Hematopoietic multipotent progenitor cell treated with erythropoietin and hydrocortisone succinate and interleukin-3 and kit ligand, for 4 days (in vitro differentiated cells): ENCODE measurements around the gene EVI5.

Source experiments
- DNase-seq: peaks from one replicate; pipeline ENCODE4 v3.0.0-alpha.2; 2015

The EVI5 gene

DNA sequence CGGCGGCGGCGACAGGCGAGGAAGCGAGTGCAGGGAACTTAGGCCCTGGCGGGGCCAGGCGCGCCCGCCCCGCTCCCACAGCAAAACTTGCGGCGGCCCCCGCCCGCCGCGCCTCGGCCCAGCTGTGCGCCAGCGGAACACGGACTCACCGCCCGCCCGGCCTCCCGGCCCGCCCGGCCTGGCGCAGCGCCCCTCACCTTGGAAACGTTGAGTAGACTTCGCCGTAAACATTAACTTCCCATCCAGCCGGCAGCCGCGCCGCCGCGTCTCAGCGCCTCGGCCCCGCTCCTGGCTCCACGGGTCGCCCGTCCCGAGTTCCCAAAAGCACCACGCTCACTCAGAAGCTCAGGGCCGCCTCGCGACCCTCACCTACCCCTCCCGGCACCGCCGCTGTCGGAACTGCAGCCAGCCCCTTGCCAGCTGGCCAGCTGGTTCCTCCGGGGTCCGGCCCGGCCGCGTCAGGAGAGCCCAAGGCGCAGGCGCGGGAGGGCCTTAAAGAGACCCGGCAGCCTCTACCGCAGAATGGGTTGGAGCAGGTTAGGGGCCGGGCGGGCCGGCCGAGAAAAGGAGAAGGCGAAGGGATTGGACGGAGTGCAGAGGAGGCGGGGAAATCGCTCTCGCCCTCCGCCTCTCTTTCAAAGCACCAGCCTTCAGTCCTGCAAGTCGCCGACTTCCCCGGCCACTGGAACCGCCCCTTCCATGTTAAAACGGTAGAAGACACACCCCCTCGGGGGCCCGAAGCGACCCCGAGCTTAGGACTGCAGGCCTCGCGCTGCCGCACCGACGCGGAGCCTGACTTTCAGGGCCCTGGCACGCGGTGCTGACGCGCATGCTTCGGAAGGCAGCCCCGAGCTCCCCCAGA lies at the start of gene EVI5:
Gene EVI5, minus strand, starts transcription at position 470 of the 862 bp plus-strand sequence. CDS start 48,562 bp downstream, outside the sequence.
- DNase-seq = peak; percentile 98

DNA sequence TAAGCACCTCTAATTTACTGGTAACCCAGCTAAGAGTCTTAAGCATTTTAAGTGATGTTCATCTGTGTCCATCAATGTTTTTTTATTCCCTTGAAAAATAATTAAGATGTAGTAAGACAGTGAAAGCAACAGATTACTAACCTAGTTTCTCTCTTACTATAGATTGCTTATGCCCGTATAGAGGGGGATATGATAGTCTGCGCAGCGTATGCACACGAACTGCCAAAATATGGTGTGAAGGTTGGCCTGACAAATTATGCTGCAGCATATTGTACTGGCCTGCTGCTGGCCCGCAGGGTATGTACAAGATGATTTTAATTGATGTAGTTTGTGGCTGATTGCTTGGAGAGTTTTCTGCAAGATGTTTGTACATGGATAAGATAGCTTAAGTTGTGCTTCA lies 49.7 kb upstream of the EVI5 start:
- no peak for DNase-seq

DNA sequence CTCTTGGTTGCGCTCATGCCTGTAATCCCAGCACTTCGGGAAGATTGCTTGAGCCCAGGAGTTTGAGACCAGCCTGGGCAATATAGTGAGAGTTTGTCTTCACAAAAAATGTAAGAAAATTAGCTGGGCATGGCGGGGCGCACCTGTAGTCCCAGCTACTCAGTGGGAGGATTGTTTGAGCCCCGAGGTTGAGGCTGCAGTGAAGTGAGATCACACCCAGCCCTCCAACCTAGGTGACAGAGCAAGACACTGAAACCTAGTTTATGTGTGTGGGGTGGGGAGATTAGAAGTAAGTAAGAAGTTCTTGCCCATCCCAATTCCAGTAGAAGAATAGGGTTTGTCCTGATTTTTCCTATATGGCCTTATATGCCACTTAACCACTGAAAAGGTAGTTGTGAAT lies 48.9 kb upstream of the EVI5 start:
- DNase-seq = no peak

DNA sequence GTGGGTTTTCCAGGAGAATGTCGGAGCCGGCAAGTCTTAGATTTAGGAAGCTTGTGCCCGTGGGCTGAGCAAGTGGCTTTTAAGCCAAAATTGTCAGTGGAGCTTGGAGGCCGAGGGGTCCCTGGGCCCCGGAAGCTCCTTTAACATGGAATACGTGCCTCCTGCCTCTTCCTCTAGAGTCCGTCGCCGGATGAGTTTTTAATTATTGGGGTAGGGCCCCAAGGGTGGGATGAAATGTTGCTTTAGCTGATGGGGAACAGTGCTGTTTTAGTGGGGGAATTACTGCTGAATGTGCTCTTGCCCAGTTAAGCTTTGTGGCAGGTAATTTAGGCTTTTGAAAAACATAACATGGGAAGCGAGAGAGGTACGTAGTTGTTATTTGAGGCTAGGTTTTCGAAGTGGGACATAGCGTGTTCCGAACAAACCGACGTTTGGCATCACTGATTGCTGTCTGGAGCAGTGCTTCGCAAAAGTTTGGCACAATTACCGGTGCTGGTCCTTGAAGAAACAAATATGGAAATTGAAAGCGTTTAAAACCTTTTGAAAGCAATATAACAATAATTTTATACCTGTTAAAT lies 47.7 kb upstream of the EVI5 start:
- no peak for DNase-seq

DNA sequence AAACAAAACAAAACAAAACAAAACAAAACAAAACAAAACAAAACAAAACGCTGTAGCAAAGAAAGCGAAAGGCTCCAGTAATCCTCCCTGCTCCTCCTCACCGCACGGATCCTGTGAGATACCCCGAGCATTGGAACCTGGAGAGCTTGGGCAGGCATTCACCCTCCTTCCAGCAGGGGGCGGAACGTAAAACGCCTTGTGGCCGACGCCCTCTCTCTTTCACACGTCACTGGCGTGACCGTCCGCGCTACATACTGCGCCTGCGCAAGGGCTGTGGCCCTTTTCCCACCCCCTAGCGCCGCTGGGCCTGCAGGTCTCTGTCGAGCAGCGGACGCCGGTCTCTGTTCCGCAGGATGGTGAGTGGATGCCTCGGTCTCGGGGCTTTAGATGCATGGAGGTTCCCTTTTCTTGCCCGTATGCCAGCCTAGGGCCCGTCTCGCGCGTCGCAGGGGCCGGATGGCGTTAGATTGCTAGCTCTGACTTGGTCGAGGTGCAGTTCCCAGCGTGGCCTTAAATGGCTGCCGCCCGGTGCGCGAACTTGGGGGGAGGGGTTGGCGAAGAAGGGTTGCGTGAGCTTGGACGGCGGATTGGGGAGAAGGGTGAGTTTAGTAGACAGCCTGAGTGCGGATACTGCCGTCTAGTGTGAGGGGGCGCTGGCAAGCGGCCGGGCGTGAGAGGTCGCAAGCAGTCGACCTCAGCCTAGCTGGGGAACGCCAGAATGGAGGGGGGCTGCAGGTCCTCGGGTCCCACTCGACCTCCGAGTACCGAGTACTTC lies 47.0 kb upstream of the EVI5 start, which contains the start of gene RPL5:
Gene RPL5, plus strand, starts transcription at position 279 of the 775 bp plus-strand sequence. Its CDS starts 75 bp downstream, at position 354.
- DNase-seq = peak; percentile 99

DNA sequence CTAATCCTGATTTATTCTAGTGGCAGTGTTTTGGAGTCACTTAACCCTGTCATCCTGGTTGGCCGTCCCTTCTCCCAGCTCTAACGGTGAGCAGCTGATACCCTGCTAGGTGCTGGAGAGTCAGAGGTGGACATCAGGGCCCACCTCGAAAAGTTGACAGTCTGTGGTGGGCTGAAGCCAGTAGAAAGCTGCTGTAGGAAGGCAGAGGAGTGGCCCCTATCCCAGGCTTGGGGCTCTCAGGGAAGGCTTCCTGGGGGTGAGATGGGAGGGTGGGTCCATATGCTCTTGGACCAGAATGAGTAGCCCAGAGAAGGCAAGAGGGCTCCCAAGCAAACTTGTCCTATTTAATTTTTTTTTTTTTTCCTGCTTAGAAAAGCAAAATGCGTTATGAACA lies 46.5 kb upstream of the EVI5 start:
- DNase-seq = no peak

DNA sequence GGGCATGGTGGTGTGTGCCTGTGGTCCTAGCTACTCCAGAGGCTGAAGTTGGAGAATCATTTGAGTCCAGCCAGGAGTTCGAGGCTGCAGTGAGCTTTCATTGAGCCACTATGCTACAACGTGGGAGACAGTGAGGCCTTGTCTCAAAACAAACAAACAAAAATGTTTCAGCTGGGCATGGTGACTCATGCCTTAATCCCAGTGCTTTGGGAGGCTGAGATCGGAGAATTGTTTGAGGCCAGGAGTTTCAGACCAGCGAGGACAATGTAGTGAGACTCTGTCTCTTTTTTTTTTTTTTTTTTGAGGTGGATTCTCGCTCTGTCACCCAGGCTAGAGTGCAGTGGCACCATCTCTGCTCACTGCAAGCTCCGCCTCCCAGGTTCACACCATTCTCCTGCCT lies 41.9 kb upstream of the EVI5 start:
- no peak for DNase-seq

DNA sequence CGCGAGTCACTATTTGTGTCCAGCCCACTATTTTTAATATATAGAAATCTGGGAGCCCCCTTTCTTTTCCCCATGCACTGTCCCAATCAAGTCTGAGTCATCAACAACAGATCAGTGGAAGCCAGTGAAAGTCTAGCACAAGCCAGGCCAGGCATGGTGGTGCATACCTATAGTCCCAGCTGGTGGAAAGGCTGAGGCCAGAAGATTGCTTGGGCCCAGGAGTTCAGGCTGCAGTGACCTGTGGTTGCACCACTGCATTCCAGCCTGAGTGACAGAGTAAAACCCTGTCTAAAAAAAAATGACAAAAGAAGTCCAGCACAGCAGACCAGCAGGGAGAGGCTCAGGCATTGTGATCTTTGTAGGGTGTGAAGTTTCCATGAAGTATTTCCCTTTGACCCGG lies 38.0 kb upstream of the EVI5 start:
- DNase-seq = no peak

DNA sequence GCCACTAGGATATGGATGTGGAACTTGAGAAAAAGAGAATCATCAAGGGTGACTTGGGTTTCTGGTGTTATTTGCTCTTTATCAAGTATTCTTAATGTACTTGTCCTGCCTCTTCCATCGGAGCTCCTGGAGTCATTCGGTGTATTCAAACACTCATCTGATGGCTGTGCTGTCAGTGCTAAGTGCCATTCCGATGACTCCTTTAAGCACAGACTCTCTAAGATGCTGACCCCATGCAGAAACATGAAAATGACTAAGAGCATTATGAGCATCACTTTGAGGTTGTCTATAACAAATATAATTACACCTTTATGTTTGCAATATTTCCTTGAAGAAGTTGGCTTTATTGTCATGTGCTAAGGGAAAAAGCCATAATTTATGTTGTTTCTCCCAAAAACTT lies 35.6 kb upstream of the EVI5 start:
- no peak for DNase-seq

DNA sequence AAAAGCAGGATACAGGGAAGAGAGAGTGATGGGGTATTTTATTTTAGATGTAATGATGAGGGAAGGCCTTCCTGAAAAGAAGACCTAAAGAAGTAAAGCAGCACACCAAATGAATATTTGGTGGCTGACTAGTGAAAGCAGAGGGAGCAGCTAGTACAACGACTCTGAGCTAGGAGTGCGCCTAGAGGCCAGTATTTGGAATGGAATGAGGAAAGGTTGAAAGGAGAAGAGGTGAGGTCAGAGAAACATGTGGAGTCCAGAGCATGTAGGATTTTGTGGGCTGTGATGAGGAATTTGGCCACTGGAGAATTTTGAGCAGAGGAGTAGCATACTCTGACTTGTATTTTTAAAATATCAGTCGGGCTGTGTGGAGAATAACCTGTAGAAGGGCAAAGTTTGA lies 35.1 kb upstream of the EVI5 start:
- DNase-seq = no peak

DNA sequence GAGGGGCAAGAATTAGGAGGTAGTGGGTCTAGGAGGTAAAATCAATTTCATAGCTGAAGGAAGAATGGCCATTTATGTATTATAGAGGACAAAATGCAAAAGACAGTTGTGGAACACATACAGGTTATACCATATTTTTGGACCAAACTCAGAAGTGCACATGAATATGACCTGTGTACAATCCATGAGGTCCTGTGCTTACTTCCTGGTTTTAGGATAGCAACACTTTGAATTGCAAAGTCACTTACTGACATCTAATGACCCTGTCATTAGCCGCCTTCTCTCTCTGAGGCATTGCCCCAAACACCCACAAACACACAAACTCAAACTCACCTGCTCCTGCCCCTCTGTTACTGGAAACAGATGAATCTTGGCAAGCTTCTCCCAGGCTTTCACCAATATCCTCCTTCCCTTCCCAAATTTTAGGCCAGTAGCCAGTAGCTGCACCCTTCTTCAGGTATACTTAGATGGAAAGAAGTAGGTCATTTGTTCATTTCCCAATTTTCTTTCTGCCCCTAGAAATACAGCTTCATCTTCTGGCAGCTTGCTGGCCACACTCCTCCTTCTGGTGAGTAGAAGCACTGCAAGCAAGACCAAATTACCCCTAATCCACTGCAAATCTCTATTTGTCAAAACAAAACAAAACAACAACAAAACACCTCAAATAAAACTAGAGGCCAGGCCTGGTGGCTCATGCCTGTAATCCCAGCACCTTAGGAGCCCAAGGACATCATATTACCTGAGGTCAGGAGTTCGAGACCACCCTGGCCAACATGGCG lies 33.3 kb upstream of the EVI5 start:
- peak; percentile 68 for DNase-seq

DNA sequence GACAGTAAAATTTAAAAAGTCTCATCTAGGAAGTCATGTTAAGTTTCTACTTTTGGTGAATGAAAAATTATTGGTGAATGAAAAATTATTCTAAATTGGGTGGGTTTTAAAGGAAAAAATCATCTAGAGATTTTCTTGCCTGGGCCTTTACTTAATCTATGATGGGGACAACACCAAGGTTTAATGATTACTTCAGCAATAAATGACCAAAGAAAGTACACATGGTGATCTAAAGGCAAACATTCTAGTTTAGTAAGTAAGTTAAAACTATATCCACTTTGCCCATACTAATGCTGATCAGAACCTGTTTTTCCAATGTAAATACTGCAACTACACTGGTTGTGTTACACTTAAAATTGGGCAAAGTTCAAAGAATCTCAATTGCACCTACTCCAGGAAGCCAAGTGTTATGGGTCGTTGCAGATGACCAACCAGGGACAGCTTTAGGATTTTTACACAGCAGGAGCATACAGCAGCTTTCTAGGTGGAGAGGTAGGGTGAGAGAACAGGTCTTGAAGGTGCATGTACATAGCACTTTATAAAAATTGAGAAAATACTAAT lies 32.3 kb upstream of the EVI5 start:
- no peak for DNase-seq

DNA sequence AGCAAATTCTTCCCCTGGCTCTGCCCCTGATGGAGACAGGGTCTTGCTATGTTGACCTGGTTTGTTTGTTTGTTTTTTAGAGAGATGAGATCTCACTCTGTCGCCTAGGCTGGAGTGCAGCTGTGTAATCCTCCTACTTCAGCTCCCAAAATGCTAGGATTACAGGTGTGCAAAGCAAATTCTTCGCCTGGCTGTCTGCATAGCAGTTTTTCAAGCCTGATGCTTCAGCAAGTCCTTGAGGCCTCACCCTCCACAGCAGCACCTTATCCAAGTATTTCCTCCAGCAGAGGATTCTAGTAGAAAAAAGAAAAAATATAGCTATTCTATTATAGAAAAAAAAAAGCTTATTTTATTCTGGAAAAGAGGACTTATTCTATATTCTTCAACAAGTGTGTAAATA lies 31.8 kb upstream of the EVI5 start:
- no peak for DNase-seq

DNA sequence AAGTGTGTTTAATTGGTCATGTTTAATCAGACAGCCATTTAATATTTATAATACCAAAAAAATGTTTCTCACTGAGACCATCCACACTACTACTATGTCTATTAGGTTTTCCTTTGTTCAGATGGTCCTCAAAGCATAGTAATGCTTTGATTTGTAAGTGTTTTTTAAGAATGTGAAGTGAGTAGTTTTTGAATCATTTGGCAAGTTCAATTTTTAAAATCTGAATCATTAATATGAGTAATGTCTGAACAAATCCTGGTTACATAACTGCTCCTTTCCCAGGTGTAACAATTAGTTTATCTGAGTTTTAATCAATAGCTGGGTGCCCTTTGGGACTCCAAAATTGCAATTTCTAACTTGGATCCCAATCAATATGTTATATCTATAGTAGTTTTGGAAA lies 23.5 kb upstream of the EVI5 start:
- no peak for DNase-seq

DNA sequence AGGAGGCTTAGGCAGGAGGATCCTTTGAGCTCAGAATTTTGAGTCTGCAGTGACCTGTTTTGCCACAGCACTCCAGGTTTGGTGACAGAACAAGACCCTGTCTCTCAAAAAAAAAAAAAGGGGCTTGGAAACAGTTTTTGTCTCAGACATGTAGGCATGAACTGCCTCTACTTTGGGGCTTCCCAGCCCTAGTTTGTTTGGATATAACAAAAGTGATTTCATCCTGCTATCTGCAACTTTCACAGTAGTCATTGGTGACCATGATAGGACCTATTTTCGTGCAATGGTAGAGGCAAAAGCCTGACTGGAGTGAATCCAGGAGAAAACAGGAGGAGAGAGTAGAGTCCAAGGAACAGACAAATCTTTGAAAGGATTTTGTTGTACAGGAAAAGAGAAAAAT lies 20.3 kb upstream of the EVI5 start:
- DNase-seq = no peak

DNA sequence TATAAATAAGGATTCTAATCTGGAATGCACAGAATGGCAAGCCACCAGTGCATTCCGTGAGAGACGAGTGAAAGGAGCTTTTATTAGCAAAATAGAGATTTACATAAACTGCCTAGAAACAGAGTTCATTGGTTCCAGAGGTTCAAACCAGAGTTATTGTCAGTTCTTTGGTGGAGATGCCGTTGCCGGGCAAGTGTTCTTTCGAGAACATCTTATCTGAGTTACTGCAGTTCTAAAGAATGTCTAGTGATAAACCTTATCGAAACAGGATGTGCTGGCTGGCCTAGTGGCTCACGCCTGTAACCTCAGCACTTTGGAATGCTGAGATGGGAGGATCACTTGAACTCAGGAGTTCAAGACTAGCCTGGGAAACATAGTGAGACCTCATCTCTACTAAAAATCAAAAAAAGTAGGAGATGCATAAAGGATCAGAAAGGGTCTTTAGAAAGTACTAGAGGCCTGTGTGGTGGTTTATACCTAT lies 19.9 kb upstream of the EVI5 start:
- DNase-seq = peak; percentile 93

DNA sequence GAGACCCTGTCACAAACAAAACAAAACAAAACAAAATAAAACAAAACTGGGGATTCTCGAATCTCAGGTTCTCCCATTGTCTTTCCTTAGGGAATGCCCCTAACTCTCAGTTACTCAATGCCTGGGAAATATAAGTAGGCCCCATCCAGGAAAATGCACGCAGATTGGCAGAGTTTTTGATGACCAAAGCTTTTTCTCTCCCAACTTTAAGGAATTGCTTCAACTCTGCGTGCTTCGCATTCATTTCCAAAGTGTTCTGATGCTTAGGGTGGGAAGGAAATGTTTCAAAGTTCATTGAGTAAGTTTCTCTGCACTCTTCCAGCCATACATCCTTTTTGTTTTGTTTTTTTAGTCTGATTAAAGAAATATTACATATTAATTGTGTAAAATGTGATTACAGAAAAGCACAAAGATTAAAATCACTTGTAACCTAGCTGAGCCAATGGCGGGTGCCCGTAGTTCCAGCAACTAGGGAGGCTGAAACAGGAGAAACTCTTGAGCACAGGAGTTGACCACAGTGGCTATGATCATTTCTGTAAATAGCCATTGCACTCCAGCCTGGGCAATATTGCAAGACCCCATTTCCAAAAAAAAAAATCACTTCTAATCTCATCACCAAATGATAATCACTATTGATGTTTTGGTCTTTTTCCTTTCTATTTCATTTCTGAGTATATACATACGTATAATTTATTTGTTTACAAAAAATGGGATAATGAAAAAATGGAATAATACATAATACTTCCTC lies 18.4 kb upstream of the EVI5 start:
- no peak for DNase-seq

DNA sequence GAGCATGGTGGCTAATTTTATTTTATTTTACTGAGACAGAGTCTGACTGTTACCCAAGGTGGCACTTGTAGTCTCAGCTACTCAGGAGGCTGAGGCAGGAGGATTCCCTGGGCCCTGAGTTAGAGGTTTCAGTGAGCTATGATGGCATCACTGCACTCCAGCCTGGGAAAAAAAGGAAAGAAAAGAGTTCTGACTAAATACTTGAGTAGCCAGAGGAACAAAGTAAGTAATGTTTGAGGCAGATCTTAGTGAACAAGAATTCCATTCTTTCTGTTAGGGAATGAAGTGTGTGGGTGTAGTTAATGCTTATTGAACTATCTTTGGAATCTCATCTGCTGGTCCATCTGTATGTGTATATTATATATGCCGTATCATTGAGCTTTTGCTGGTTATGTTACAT lies 13.1 kb upstream of the EVI5 start:
- DNase-seq = no peak

DNA sequence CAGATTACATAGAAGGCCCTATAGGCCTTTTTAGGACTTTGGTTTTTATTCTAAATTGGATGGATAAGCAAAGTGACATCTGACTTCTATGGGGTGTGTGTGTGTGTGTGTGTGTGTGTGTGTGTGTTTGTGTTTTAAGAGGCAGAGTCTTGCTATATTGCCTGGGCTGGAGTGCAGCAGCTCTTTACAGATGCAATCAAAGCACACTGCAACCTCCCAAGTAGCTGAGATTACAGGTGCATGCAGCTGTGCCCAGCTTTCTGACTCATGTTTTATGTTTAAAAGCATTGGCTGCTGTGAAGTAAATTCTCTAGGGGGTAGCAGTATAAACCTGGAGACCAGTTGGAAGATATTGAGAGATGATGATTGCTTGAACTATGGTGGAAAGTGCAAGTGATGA lies 12.4 kb upstream of the EVI5 start:
- no peak for DNase-seq

DNA sequence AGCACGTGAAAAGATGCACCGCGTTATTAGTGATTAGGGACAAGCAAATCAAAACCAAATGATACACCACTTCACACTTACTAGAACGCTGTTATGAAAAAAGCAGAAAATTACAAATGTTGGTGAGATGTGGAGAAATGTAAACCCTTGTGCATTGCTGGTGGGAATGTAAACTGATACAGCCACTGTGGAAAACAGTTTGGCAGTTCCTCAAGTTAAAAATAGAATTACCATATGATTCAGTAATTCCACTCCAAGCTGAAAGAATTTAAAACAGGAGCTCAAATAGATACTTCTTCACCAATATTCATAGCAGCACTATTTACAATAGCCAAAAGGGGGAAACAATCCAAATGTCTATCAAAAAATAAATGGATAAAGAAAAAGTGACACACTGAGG lies 10.3 kb upstream of the EVI5 start:
- DNase-seq = no peak

DNA sequence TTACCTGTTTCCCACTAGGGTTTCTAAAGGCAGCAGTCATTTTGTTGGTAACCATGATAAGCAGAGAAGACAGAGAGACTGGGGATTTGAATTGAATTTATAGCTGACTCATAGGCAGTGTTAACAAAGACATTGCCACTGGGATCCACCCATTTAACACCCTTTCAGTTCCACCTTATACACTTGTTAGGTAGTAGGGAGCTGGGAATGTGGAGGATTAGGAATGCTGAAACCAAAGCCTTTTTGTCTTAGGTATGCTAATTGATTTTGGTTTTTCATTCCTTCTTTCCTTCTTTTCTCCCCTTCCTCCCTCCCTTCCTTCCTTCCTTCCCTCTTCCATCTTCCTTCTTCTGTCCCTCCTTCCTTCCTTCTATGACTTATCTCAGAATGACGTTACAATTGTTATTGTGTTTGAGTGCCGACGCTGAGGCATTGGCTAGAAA lies 7.5 kb upstream of the EVI5 start:
- peak; percentile 52 for DNase-seq
